RWPE2 (cell line): ENCODE measurements around the gene GSTT2B.
"Not testable (repeated sequence)": the region's sequence is repeated elsewhere in the genome, so short reads cannot be mapped to it uniquely, and the experiment has no call there.

Experiments used
- ATAC-seq: fragments of 200-7000 bp; cut with Tn5 transposase; 3 replicates; pipeline ENCODE4 v1.9.1; 2021; ENCODE audit warnings: low read depth
- DNase-seq: peaks from one replicate; pipeline ENCODE4 v3.0.0-alpha.2; 2020; ENCODE audit warnings: low spot score
- H3K27ac ChIP-seq: fragments of 450-650 bp; 2 replicates; pipeline ENCODE4 v1.5.1; 2017; ENCODE audit warnings: mild to moderate bottlenecking; ENCODE audit not compliant: poor library complexity, severe bottlenecking
- H3K27me3 ChIP-seq: fragments of 250-450 bp; sonication (Bioruptor Pico); 2 replicates; pipeline ENCODE4 v1.5.1; 2021; ENCODE audit warnings: mild to moderate bottlenecking, moderate library complexity; ENCODE audit not compliant: insufficient read depth, poor library complexity, severe bottlenecking
- H3K36me3 ChIP-seq: fragments of 250-450 bp; sonication (Bioruptor Pico); 2 replicates; pipeline ENCODE4 v1.5.1; 2020; ENCODE audit warnings: low read depth, mild to moderate bottlenecking, moderate library complexity
- H3K4me1 ChIP-seq: fragments of 250-450 bp; sonication (Bioruptor Pico); 2 replicates; pipeline ENCODE4 v1.5.1; 2021; ENCODE audit warnings: mild to moderate bottlenecking, moderate library complexity; ENCODE audit not compliant: insufficient read depth, poor library complexity, severe bottlenecking
- H3K4me3 ChIP-seq: fragments of 250-450 bp; sonication (Bioruptor Pico); 2 replicates; pipeline ENCODE4 v1.5.1; 2021; ENCODE audit warnings: mild to moderate bottlenecking, moderate library complexity; ENCODE audit not compliant: severe bottlenecking
- H3K9me3 ChIP-seq: fragments of 250-450 bp; sonication (Bioruptor Pico); 2 replicates; pipeline ENCODE4 v1.5.1; 2021; ENCODE audit warnings: mild to moderate bottlenecking, moderate library complexity; ENCODE audit not compliant: severe bottlenecking
- TF ChIP-seq, protein P1 (sequence below): fragments of 450-650 bp; IDR thresholded peaks from one replicate; pipeline ENCODE4 v1.5.1; 2017; ENCODE audit warnings: mild to moderate bottlenecking, moderate library complexity; ENCODE audit not compliant: poor library complexity, severe bottlenecking

GSTT2B gene

GRCh38 chr22:24002851-24003250 lies 41.9 kb upstream of the GSTT2B start:
- H3K27me3 ChIP-seq, result no peaks in the 10 kb centered on the region
- H3K4me3 ChIP-seq, result no peak overlapping the region
- TF ChIP-seq, protein P1, sequence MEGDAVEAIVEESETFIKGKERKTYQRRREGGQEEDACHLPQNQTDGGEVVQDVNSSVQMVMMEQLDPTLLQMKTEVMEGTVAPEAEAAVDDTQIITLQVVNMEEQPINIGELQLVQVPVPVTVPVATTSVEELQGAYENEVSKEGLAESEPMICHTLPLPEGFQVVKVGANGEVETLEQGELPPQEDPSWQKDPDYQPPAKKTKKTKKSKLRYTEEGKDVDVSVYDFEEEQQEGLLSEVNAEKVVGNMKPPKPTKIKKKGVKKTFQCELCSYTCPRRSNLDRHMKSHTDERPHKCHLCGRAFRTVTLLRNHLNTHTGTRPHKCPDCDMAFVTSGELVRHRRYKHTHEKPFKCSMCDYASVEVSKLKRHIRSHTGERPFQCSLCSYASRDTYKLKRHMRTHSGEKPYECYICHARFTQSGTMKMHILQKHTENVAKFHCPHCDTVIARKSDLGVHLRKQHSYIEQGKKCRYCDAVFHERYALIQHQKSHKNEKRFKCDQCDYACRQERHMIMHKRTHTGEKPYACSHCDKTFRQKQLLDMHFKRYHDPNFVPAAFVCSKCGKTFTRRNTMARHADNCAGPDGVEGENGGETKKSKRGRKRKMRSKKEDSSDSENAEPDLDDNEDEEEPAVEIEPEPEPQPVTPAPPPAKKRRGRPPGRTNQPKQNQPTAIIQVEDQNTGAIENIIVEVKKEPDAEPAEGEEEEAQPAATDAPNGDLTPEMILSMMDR, result no peak
- H3K9me3 ChIP-seq, result no peaks in the 10 kb centered on the region
- ATAC-seq, result peak; percentile 44; the same call in 2 of the 3 replicates
- H3K36me3 ChIP-seq, result no peaks in the 10 kb centered on the region
- H3K4me1 ChIP-seq, result no peaks in the 10 kb centered on the region
- DNase-seq, result no peak
- H3K27ac ChIP-seq, result no peak overlapping the region

GRCh38 chr22:24002272-24002671 lies 41.3 kb upstream of the GSTT2B start:
- TF ChIP-seq, protein P1, result no peak
- Histone ChIP-seq H3K4me3 (no peak overlapping the region), H3K4me1 (no peaks in the 10 kb centered on the region), H3K27me3 (no peaks in the 10 kb centered on the region), H3K27ac (no peak overlapping the region), H3K9me3 (no peaks in the 10 kb centered on the region), H3K36me3 (no peaks in the 10 kb centered on the region)
- ATAC-seq (no peak), DNase-seq (no peak)

DNA sequence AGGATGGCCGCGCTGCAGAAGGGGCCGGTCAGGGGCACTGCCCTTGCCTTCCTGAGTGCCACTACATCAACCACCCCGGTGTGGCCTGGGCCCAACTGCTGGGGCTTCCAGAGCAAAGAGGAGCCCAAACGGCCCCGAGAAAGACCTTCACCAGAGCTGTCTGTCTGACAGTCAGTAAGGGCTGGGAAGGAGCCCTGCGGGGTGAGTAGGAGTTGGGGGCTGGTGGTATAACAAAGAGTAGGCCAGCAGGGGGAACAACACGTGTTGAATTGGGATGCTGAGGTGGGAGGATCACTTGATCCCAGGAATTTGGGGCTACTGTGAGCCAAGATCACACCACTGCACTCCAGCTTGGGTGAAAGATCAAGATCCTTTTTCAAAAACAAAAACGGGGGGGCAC lies 40.3 kb upstream of the GSTT2B start:
- Histone ChIP-seq H3K36me3 (no peaks in the 10 kb centered on the region), H3K9me3 (no peaks in the 10 kb centered on the region), H3K27ac (no peak overlapping the region), H3K27me3 (no peaks in the 10 kb centered on the region), H3K4me3 (no peak overlapping the region), H3K4me1 (no peaks in the 10 kb centered on the region)
- ATAC-seq (no peak), DNase-seq (no peak)
- TF ChIP-seq, protein P1, result no peak

GRCh38 chr22:23999779-24000178 lies 38.8 kb upstream of the GSTT2B start:
- H3K4me1 ChIP-seq, H3K27me3 ChIP-seq, H3K4me3 ChIP-seq, H3K9me3 ChIP-seq, DNase-seq, ATAC-seq, H3K27ac ChIP-seq, H3K36me3 ChIP-seq: not testable (repeated sequence)

GRCh38 chr22:23997092-23997491 lies 36.1 kb upstream of the GSTT2B start:
- TF ChIP-seq, protein P1, result no peak
- Histone ChIP-seq H3K9me3 (no peaks in the 10 kb centered on the region), H3K27me3 (no peaks in the 10 kb centered on the region), H3K36me3 (no peaks in the 10 kb centered on the region), H3K4me1 (no peaks in the 10 kb centered on the region), H3K4me3 (no peak overlapping the region), H3K27ac (no peak overlapping the region)
- ATAC-seq (no peak), DNase-seq (no peak)

DNA sequence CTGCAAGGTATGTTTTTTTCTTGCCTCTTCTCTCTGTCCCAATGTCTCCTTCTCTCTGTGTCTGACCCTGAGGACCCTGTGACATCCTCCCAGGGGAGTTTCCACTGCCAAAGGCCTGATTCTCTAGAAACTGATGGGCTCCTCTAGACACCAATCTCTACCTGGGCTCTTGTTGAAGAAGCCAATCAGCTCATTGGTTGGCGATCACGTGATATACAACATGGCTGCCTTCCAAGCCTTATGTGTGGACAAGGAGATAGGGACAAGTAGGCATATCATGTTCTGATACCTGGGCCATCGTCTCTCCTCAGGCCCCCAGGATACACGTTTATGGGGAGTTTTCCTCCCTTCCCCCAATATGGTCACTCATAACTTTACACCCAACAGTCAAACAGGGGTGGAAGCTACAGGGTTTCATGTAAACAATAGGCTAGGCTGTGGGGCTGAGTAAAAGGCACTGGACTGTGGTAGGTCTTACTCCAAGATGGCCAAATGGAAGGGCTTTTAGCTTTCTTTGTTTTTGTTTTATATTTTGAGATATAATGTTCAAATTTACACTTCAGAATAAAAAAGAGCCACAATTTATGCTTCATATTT lies 32.7 kb upstream of the GSTT2B start:
- not testable (repeated sequence) for H3K4me3 ChIP-seq, H3K9me3 ChIP-seq, ATAC-seq, H3K36me3 ChIP-seq, H3K4me1 ChIP-seq, DNase-seq, H3K27me3 ChIP-seq, H3K27ac ChIP-seq

- DNase-seq, H3K9me3 ChIP-seq, ATAC-seq, H3K27me3 ChIP-seq, H3K27ac ChIP-seq, H3K4me3 ChIP-seq, H3K4me1 ChIP-seq, H3K36me3 ChIP-seq: not testable (repeated sequence)
Observed at GRCh38 chr22:23993080-23993479, 32.1 kb upstream of the GSTT2B start.

DNA sequence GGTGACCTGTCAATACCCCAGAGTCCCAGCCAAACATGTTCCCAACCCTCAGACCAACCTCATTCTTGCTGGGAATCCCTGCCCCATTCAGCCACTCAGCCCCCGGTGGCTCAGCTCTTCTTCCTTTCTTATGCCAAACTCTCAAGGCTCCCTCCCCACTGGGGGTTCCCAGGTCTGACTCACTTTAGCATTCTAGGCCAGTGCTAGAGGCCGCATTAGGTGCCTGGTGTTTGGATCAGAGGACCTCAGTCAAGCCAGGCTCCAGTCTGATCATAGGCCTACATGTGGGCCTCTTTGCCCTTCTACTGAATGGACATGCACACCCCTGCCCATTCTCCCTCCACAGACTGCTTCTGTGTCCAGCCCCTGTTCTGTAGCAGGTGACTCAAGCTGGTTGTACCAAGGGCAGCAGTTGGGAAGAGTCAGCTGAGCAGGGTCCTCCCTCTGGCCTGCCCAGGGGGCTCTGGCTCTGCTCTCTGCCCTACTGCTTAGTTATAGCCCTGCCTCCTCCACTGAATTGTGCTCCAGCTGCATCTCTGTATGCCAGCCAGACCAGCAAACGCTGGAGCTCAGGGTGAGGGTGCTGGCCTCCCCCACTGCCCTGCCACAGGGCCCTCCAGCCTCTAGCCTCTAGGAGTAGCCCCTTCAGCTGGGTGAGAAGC lies 28.7 kb upstream of the GSTT2B start:
- H3K4me3 ChIP-seq, H3K4me1 ChIP-seq, H3K36me3 ChIP-seq, H3K27ac ChIP-seq, DNase-seq, H3K9me3 ChIP-seq, H3K27me3 ChIP-seq, ATAC-seq: not testable (repeated sequence)
